Pons (tissue), 1 donor: Measurements from ENCODE around the gene CCDC192.
A peak's percentile ranks its signal among the peaks of the same experiment; 100 is the strongest.
"Not testable (repeated sequence)": the region's sequence is repeated elsewhere in the genome, so short reads cannot be mapped to it uniquely, and the experiment has no call there.

ENCODE experiments used
- DNase-seq: peaks from one replicate; pipeline ENCODE4 v3.0.0-alpha.2; 2016; ENCODE audit warnings: low spot score

The CCDC192 gene

DNA sequence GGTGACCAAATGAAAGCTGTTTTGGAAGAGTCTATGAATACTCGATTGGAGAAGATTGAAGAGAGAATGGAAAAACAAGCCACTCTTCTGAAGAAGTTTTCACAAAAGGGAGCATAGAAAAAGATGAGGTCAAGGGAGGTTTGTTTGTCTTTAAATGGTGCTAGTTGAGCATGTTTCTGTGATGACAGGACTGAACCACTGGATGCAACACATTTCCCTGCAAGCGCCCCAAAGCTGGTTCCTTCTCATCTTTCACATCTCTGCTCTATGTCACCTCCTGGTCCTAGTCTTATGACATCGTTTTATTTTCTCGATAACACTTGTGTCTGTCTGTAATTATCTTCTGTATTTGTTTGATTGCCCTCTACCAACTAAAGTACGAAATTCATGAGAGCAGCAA, 3.8 kb upstream of the CCDC192 start:
- DNase-seq, result no peak

DNA sequence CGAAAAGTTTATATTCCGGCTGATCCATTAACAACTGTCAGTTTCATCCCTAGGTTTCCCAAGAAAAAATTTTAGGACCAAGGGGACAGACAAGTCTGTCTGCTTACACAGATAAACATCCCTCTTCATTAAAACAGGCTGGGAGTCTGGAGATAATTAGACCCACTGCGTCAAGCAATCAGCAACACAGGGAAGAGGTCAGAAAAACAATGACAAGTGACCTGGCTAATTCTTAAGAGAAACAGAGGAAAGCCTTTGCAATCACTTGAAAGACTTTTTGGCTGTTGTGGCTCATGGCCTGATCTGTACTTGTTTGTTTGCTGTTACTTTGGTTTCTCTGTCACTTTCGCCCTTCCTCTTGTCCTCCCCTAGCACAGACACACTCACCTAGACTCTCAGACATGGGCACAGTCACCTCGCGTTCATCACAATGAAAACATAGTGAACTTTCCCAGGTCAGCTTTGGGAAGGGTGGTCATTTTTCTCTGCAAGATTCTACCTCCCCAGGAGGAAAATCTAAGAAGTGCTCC, 2.9 kb upstream of the CCDC192 start:
- DNase-seq, result no peak

DNA sequence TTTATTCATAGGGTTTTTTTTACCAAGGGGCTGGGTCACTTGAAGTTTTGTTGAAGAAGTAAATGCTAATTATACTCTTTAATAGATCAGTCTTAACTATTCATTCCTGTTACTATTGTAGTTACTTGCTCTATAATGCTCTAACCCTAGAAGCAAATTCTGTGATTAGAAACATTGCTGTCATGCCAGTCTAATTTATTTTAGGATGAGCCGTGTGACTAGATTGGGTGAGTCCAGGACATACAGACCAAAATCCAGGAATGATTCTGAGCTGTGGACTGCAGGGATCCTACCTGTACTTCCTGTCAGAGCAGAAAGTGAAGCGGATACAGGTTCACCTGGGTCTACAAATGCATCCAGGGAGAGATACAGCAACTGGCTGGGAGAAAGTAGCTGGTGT, 757 bp upstream of the CCDC192 start:
- no peak for DNase-seq

DNA sequence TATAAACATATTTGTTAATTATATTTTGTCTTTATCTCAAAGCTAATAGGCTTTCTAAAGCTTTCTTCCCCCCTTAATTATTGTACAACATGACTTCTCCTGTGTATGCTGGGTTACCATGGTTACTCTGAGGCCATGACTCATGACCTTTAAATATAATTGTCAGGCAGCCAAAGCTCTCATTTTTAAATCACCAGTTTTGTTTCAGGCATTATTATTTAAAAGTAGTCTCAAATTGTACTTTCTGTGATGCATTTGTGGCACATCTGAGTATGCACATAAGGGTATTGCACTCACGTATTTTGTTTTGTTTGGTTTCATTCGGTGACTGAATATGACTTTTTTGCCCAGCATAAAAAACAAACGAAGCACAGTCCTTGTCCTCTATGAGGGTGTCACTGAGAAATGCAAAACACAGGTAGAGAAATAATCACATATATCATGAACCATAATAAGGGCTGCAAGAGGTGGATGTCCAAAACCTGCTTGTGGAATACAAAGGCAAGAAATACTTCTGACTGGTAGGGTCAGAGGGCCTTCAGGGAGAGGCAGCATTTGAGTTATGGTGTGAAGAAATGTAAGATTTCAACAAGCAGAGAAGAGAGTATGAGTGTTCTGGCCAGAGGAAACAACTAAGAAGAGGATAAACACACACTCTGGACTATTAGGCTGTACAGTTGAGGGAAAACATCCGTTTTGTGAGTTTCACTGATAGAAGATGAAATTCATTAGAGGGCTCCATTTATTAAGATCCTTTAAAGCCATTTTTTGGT, 2.1 kb downstream of the CCDC192 start:
- DNase-seq, result no peak

DNA sequence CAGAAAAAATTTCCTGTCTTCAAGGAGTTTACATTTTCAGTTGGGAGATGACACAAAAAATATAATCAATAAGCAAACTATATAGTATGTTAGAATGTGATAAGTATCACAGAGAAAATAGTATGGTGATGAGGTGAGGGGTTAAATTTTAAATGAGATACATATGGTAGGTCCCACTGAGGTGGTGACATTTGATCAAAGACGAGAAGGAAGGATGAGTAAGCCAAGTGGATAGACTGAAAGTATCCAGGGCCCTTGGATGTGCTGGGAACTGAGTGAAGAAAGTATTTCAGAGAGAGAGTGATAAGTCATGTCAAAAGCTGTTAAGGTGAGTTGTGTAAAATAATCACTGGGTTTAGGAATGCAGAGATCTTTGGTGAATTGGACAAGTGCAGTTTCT, 3.5 kb downstream of the CCDC192 start:
- DNase-seq, result no peak

DNA sequence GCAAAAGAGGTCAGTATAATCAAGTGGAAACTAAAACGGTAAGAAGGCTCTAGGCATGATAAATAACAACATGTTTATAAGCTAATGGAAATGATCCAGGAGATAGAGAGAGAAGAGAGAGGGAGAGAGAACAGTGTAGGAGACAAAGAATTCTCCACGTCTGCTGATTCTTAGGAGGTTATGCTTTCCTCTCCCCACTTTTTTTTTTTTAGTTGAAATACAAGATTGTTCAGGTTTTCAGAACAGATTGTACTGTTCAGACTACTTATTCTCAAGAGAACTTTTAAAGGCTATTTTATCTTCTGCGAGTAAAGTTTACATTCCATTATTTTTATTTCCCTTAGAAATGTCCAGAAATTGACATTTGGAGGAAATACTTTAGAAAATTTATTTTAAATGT, 4.0 kb downstream of the CCDC192 start:
- no peak for DNase-seq

DNA sequence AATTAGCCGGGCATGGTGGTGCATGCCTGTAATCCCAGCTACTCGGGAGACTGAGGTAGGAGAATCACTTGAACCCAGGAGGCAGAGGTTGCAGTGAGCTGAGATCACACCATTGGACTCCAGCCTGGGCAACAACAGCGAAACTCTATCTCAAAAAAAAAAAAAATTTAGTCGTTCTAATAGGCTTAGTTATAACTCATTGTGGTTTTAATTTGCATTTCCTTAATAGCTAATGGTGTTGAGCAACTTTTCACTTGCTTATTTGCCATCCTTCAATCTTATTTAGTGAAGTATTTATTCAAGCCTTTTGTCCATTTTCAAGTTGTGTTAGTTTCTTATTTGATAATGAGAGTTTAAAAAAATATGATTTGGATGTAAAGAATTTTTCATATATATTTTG, 9.9 kb downstream of the CCDC192 start:
- DNase-seq, result not testable (repeated sequence)

DNA sequence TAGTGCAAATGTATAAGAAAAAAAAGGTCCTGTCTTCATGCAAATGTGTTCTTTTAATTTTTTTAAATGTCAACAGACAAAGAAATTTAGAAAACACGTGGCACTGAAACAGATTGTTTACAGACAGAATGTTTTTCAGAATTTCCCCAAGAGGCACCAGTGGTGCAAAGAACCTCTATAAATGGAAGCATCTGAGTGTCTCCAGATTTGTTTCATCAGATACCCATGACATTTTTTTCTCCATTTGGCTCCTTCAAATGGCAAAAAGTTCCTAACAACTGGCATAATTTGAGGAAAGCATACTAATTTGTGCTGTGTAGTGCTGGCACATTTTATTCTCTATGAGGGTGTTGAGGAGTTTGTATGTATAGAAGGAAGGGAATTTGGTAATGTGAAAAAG, 15.0 kb downstream of the CCDC192 start:
- DNase-seq, result no peak

DNA sequence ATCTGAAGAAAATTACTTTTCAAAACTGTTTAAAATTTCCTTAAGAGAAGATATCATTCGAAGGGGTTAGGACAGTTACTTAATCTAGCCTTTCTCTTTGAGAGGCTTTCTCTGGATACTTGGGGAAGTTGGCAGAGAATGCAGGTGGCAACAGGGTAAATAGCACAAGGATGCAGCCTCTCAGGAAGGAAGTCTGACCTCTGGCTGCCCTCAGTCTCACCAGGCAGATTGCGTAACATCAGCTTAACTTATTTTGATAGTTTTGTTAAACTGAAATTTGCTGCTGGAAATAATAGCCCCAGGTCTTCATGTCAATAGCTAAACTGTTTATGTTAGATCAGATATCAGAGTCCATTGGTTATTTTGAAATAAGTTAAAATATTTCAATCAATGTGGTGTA, 20.4 kb downstream of the CCDC192 start:
- DNase-seq, result no peak

DNA sequence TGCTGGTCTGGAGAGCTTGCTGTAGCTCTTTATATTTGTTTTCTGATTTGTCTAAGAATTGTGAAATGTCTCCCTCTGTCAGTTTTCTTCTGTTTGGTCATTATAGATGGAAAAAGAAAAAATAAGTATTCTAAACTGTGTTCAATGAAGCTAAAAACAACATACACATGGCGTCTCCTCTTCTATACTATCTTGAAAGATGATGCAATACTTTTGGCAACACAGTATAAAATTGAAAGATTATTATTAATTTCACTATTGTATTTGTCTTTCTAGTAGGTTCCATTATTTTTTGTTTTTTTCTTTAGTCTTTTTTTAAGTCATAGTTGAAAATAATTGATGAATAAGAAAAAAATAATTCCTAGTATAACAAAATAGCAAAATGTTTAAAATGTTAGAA, 22.5 kb downstream of the CCDC192 start:
- no peak for DNase-seq

DNA sequence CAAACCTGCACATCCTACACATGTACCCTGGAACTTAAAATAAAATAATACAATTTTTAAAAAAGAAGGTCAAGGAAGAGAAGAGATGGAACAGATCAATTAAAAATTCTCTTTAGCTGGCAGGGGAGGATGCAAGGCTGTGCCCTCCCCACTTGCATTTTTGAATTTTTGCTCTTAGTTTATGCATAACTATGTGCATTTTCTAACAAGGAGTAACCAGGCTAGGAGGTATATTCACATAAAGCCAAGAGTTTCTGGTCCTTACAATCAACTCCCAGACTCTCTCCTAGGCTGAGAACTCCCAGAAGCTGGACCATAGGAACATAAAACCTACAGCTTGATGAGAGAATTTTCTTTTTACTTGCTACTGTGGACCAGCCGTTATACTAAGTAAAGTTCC, 29.8 kb downstream of the CCDC192 start:
- no peak for DNase-seq

DNA sequence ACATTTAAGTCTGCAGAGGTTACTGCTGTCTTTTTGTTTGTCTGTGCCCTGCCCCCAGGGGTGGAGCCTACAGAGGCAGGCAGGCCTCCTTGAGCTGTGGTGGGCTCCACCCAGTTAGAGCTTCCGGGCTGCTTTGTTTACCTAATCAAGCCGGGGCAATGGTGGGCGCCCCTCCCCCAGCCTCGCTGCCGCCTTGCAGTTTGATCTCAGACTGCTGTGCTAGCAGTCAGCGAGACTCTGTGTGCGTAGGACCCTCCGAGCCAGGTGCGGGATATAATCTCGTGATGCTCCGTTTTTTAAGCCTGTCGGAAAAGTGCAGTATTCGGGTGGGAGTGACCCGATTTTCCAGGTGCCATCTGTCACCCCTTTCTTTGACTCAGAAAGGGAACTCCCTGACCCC, 36.2 kb downstream of the CCDC192 start:
- not testable (repeated sequence) for DNase-seq

DNA sequence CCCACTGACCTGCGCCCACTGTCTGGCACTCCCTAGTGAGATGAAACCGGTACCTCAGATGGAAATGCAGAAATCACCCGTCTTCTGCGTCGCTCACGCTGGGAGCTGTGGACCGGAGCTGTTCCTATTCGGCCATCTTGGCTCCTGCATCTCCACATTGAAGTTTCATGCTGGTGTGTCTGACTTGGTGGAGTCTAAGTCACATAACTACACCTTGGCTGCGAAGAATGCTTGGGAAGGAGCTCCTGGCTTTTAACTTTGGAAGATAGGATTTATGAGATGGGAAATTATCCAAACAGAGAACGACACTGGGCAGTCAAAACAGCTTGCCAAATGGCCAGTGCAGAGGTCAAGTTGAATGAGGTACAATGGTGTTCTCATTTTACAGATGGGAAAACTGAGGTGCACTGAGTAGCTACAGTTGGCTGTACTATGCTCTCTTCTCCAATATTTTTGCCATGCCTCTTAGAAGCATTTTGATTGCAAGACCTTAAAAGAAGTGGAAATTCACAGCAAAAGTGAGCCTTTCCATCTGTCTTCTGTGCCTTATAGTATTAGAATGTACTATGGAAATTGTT, 36.7 kb downstream of the CCDC192 start:
- DNase-seq, result no peak

DNA sequence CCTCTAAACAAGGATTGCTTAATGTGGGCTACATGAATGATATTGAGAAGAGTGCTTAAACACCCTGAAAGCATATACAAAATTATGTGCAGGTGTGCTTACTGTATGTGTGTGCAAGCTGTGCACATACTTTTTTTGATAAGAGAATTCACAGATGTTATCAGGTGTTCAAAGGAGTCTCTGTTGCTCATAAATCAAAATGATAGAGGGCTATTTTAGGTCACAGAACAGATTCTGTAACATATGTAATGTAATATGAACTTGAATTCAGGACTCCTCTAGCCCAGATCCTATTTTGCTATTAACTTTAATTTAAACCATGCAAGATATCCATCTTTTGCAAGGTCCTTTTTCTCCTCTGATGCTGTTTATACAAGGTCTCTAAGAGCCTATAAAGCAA, 38.2 kb downstream of the CCDC192 start:
- DNase-seq, result no peak

DNA sequence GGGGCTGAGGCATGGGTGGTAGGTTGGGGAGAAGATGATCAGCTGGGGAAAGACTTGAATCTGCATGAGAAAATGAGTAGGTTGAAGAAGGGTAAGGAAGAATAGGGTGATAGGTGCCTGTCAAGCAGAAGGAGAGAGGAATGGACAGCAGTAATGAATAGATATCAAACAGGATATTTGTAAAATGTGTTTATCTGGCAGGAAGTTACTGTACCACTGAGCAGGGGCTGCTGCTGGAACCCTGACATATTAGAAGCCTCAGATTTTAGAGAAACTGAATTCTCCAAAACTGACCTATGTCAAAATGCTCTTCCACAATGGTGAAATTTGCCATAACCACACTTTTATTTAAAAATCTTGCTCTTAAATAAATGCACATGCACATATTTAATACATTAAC, 41.0 kb downstream of the CCDC192 start:
- no peak for DNase-seq

DNA sequence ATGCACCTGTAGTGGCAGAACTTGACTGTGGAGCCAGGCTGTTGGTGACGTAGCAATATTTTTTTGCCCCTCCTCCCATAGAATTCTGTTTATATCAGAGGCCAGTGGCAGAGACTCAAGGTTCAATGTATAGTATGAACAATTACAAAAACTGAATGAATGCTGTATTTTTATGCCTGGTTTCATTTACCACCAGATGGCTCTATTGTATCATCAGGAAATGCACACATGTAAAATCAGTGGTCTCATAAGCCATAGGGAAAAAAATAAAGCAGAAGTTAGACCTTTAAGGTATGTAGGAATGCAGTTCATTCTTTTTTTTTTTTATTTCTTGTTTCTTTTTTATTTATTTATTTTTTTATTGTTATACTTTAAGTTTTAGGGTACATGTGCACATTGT, 43.6 kb downstream of the CCDC192 start:
- no peak for DNase-seq

DNA sequence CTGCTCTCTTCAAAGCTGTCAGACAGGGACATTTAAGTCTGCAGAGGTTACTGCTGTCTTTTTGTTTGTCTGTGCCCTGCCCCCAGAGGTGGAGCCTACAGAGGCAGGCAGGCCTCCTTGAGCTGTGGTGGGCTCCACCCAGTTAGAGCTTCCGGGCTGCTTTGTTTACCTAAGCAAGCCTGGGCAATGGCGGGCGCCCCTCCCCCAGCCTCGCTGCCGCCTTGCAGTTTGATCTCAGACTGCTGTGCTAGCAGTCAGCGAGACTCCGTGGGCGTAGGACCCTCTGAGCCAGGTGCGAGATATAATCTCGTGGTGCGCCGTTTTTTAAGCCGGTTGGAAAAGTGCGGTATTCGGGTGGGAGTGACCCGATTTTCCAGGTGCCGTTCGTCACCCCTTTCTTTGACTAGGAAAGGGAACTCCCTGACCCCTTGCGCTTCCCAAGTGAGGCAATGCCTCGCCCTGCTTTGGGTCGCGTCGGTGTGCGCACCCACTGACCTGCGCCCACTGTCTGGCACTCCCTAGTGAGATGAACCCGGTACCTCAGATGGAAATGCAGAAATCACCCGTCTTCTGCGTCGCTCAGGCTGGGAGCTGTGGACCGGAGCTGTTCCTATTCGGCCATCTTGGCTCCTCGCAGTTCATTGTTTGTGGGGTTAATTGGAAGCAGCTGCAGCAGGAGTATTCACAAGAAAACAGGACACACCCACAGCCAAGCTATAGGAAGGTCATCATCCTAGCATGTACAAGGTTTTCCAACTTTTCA, 49.5 kb downstream of the CCDC192 start:
- DNase-seq, result not testable (repeated sequence)

DNA sequence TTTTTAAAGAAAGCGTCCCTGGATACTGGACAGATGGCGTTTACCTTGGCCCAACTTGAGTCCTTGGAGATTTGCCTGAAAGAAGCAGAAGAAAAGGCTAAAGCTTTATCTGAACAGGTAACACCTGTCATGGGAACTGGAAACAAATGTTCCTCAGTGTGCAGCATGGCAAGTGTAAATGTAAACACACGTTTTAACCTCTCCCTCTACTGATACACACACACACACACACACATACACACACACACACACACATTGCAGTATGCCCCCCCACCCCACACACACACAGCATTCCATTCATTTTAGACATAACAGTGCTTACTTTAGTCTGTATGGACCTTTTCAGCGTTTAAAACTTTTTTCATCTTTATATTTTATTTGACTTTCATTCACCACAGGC, 51.1 kb downstream of the CCDC192 start:
- DNase-seq, result no peak

DNA sequence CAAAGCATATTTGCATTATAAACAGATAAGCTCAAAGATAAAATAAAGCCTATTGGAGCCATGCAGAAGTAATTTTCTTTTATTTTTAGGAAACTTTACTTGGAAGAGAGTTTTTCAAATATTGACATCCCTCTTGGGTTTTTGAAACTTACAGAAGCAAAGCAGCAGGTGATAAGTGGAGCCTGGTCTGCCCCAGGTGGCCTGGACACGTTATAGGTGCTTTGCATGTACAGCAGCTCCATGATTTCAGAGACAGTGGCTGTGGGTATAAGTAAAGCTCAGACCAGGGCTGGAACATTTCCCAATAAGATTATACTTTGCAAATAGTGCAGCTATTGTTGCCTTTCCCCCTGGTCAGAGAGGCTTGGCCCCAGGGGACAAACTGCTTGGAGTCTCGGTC, 51.5 kb downstream of the CCDC192 start:
- DNase-seq, result no peak

DNA sequence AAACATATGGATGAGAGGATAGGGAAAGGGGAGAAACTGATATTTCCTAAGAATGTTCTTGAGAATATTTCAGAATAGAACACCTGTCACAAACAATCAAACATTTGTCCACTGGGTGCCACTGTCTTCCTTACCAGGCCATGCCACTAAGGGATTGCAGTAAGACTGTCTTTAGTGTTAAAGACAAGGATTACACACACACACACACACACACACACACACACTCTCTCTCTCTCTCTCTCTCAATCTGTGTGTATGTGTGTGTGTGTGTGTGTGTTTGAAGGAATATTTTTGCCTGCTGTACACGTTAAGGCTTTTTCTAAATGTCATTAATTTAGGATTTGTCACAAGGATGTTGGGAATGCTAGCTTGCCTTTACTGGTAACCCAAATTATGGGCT, 54.4 kb downstream of the CCDC192 start:
- DNase-seq, result peak; percentile 79

DNA sequence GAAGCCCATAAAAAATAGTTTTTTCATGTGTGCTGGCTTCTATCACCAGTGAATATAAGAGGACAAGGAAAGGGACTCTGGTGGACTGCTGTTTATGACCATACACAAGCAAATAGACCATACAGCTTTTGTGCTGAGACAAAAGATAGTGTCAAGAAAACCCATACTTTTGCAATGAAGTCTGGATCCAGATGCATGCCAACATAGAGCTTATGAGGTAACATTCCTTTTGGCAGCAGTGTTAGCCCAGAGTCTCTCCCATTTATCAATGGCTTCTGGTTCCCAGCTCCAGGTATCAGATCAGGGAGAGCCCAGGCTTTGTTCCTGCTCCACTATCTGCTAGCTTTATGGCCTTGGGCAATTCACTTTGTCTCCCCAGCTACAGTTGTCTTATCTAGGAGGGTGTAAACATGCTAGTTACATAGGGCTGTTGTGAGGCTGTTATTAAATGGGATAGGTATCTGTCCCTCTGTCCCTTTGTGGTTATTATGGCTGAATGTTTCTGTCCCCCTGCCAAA, 55.6 kb downstream of the CCDC192 start:
- no peak for DNase-seq

DNA sequence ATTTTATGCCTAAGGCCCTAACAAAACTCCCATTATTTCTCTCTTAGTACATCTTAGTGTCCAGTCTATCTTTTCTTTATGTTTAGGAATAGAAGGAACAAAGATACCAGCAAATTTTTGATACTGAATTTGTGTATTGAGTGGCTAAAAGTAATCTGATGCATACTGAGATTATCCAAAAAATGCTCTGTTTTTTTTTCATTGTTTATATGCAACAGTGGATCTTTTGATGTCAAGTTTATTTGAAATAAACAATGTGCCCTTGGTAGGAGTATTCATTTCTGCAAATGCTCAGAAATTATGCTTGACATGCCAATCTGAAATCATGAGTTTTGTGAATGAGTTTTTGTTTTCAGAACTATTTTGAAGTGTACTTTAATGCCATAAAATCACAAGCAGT, 58.7 kb downstream of the CCDC192 start:
- no peak for DNase-seq

DNA sequence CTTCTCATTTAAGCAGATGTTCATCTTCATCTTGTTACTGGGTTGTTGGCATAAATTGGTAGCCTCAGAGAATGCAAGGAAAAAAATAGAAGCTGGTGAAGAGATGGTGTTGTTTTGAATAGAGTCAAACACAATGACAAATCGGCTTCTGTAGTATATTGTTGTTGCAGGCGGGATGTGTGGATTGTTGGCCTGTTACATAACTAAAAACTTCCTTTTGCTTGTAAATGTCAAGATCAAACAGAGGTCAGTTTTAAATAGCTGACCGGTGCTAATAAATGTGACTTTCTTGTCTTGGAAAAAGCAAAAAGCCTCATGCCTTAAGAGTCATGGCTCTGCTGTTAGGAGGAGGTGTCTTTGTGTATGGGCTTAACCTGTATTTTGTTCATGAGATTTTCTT, 59.2 kb downstream of the CCDC192 start:
- DNase-seq, result peak; percentile 37
